CD14-positive monocyte (primary cell): ENCODE results near the gene HHIPL1. TPM values are rescaled to one million over a fixed set of nuclear protein-coding genes. Genes with fewer than 3 reads are reported as not detected.

Source experiments
- DNase-seq, 3 donors: peaks; one replicate each; pipeline ENCODE4 v3.0.0-alpha.2; 2011 to 2022
- H2AFZ ChIP-seq: 2 replicates; pipeline ENCODE4 v1.6.0; 2012; ENCODE audit warnings: mild to moderate bottlenecking, low read depth, low read length, inconsistent platforms; ENCODE audit not compliant: insufficient read depth, poor library complexity, severe bottlenecking
- H3K27ac ChIP-seq, 2 donors: 1 replicate in 1 of 2; 2 replicates in 1 of 2; pipeline ENCODE4 v1.5.1; 2012 to 2013; ENCODE audit warnings: low read length in 2 of 2, control low read depth in 1 of 2, inconsistent platforms in 1 of 2, low read depth in 1 of 2, mild to moderate bottlenecking in 1 of 2
- H3K27me3 ChIP-seq, 2 donors: one replicate each; pipeline versions ENCODE4 v1.6.0 to v1.6.1; 2011 to 2013; ENCODE audit warnings: low read length in 2 of 2; ENCODE audit not compliant: control insufficient read depth in 2 of 2, insufficient read depth in 2 of 2
- H3K36me3 ChIP-seq, 2 donors: replicated peaks in 1 of 2; 1 replicate in 1 of 2; 2 replicates in 1 of 2; pipeline versions ENCODE4 v1.5.1 to v1.6.1; 2012 to 2013; ENCODE audit warnings: low read length in 2 of 2, control low read depth in 1 of 2, inconsistent platforms in 1 of 2, mild to moderate bottlenecking in 1 of 2; ENCODE audit not compliant: insufficient read depth in 2 of 2, control insufficient read depth in 1 of 2
- H3K4me1 ChIP-seq, 2 donors: 1 replicate in 1 of 2; 2 replicates in 1 of 2; pipeline versions ENCODE4 v1.5.1 to v1.6.1; 2012 to 2013; ENCODE audit warnings: low read length in 2 of 2, control low read depth in 1 of 2, inconsistent platforms in 1 of 2, mild to moderate bottlenecking in 1 of 2, moderate library complexity in 1 of 2; ENCODE audit not compliant: insufficient read depth in 2 of 2, control insufficient read depth in 1 of 2
- H3K4me2 ChIP-seq: replicated peaks from 2 replicates; pipeline ENCODE3; 2012; ENCODE audit warnings: low read length, moderate library complexity, mild to moderate bottlenecking; ENCODE audit not compliant: poor library complexity, severe bottlenecking; ENCODE audit errors: extremely low read depth
- H3K4me3 ChIP-seq, 3 experiments: fragments of 200-600 bp in 1 of 3; sonication (generic) in 1 of 3; replicated peaks in 1 of 3; 1 replicate in 2 of 3; 2 replicates in 1 of 3; pipeline ENCODE4 v1.5.1; 2011 to 2013; ENCODE audit warnings: low read length in 3 of 3, mild to moderate bottlenecking in 3 of 3, control low read depth in 2 of 3, low read depth in 2 of 3, inconsistent platforms in 1 of 3, moderate library complexity in 1 of 3
- H3K79me2 ChIP-seq: 2 replicates; pipeline ENCODE4 v1.6.0; 2012; ENCODE audit warnings: mild to moderate bottlenecking, control low read depth, inconsistent platforms, low read length, moderate library complexity; ENCODE audit not compliant: insufficient read depth
- H3K9ac ChIP-seq: 2 replicates; pipeline ENCODE4 v1.6.0; 2017; ENCODE audit warnings: low read length, mild to moderate bottlenecking; ENCODE audit not compliant: insufficient read depth, poor library complexity, severe bottlenecking
- H3K9me3 ChIP-seq, 2 donors: replicated peaks in 1 of 2; 1 replicate in 1 of 2; 2 replicates in 1 of 2; pipeline versions ENCODE4 v1.5.1 to v1.6.1; 2012 to 2013; ENCODE audit warnings: low read length in 2 of 2, control low read depth in 1 of 2; ENCODE audit not compliant: control insufficient read depth in 1 of 2, insufficient read depth in 1 of 2
- H4K20me1 ChIP-seq: 2 replicates; pipeline ENCODE4 v1.6.0; 2012; ENCODE audit warnings: mild to moderate bottlenecking, low read length, control low read depth, moderate library complexity; ENCODE audit not compliant: insufficient read depth
- H3K27ac Mint-ChIP-seq, 7 donors: one replicate each; pipeline ENCODE4 v1.8.0; 2020; ENCODE audit warnings: mild to moderate bottlenecking in 7 of 7, mixed read lengths in 7 of 7, moderate library complexity in 6 of 7, inconsistent platforms in 2 of 7
- H3K27me3 Mint-ChIP-seq, 3 donors: one replicate each; pipeline ENCODE4 v1.8.0; 2021 to 2022; ENCODE audit warnings: low read depth in 3 of 3, mild to moderate bottlenecking in 3 of 3, mixed read lengths in 3 of 3, moderate library complexity in 3 of 3, inconsistent platforms in 1 of 3
- H3K36me3 Mint-ChIP-seq, 2 donors: one replicate each; pipeline ENCODE4 v1.8.0; 2020; ENCODE audit warnings: mixed read lengths in 2 of 2, inconsistent platforms in 1 of 2, mild to moderate bottlenecking in 1 of 2
- H3K4me1 Mint-ChIP-seq: one replicate; pipeline ENCODE4 v1.8.0; 2020; ENCODE audit warnings: mild to moderate bottlenecking, mixed read lengths
- H3K4me3 Mint-ChIP-seq, 2 donors: one replicate each; pipeline ENCODE4 v1.8.0; 2020; ENCODE audit warnings: mild to moderate bottlenecking in 2 of 2, mixed read lengths in 2 of 2, moderate library complexity in 1 of 2
- H3K9me3 Mint-ChIP-seq, 7 donors: one replicate each; pipeline ENCODE4 v1.8.0; 2020 to 2022; ENCODE audit warnings: mixed read lengths in 7 of 7, mild to moderate bottlenecking in 6 of 7, moderate library complexity in 6 of 7, inconsistent platforms in 2 of 7
- WGBS: methylation state at CpG from one replicate; pipeline ENCODE4 v1.1.5; 2013; ENCODE audit warnings: missing lambda C conversion rate; ENCODE audit not compliant: insufficient coverage; 5-methylcytosine and 5-hydroxymethylcytosine counted together
- intact Hi-C, 2 donors: fragments of 100-400 bp; cut with micrococcal nuclease; formaldehyde crosslinking; loops; one replicate each; pipeline versions ENCODE4 v1.15.0 to v1.15.1; 2023
- polyA plus RNA-seq, 3 donors: library from polyadenylated mRNA; depleted of rRNA in 1 of 3; unstranded in 2 of 3; stranded (reverse) in 1 of 3; fragments of 300-500 nt in 2 of 3; fragments of >200 nt in 1 of 3; fragmentation: Illumina TruSeq in 2 of 3; gene quantifications; 1 replicate in 2 of 3; 2 replicates in 1 of 3; pipeline ENCODE4 v1.2.3, GENCODE V29; 2012 to 2021
- TF ChIP-seq, protein P1 (sequence below): fragments of 200-600 bp; IDR thresholded peaks from one replicate; pipeline ENCODE4 v1.8.0; 2022; ENCODE audit warnings: antibody characterized with exemption, mild to moderate bottlenecking

HHIPL1 gene
- polyA plus RNA-seq, 3 donors: 0.09 TPM; not detected in 2

DNA sequence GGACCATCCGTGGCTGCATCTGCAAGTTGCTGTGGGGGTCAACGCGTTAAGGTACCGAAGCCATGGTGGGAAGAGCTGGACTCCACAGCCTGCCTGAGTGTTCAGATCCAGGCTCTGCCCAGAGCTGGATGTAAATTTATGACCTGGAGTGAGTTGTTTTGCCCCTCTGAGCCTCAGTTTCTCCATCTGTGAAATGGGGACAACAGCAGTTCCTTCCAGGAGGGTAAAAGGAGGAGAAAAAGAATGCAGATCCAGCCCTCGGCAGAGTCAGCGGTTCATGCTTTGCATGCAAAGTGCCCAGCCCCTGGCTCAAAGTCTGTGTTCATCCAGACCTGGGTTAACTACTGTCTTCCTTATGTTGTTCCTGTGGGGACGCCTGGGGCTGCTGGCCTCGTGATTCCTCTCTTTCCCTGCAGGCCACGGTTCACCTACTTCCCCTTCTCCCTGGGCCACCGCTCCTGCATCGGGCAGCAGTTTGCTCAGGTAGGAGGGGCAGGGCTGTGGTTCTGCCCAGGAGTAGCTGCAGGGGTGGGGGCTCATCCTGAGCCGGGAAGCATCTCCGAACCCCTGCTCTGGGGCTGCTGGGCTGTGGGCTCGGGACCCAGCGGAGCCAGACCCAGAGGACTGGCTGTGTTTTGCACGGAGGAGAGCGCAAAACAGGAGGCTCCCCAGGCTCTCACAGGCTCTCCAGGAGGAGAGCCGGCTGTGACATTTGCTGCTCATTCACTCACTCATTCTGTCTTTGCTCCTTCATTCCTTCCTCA is 81.0 kb downstream of the HHIPL1 start:
- peaks cover 0 to 2% (median 0%) of the 10 kb centered on the region in 7 donors for H3K9me3 Mint-ChIP-seq
- TF ChIP-seq, protein P1, sequence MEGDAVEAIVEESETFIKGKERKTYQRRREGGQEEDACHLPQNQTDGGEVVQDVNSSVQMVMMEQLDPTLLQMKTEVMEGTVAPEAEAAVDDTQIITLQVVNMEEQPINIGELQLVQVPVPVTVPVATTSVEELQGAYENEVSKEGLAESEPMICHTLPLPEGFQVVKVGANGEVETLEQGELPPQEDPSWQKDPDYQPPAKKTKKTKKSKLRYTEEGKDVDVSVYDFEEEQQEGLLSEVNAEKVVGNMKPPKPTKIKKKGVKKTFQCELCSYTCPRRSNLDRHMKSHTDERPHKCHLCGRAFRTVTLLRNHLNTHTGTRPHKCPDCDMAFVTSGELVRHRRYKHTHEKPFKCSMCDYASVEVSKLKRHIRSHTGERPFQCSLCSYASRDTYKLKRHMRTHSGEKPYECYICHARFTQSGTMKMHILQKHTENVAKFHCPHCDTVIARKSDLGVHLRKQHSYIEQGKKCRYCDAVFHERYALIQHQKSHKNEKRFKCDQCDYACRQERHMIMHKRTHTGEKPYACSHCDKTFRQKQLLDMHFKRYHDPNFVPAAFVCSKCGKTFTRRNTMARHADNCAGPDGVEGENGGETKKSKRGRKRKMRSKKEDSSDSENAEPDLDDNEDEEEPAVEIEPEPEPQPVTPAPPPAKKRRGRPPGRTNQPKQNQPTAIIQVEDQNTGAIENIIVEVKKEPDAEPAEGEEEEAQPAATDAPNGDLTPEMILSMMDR: no peak
- 58% methylated on average over 10 of the region's 18 CpGs for WGBS
- peaks cover 12 to 40% (median 22%) of the 10 kb centered on the region in 3 donors for H3K27me3 Mint-ChIP-seq
- no peaks in the 10 kb centered on the region for H3K9me3 ChIP-seq
- H3K36me3 ChIP-seq: no peaks in the 10 kb centered on the region
- H3K4me1 ChIP-seq: no peaks in the 10 kb centered on the region
- no peak for DNase-seq
- no peak overlapping the region for H3K4me3 Mint-ChIP-seq
- no peak overlapping the region for H3K4me2 ChIP-seq
- H3K36me3 Mint-ChIP-seq: no peaks in the 10 kb centered on the region
- no peaks in the 10 kb centered on the region for H4K20me1 ChIP-seq
- H3K27ac ChIP-seq: no peak overlapping the region
- no peaks in the 10 kb centered on the region for H3K79me2 ChIP-seq
- H3K9ac ChIP-seq: no peak overlapping the region
- H3K27me3 ChIP-seq: peaks cover 0 to 5% of the 10 kb centered on the region in 2 donors
- no peaks in the 10 kb centered on the region for H3K4me1 Mint-ChIP-seq
- intact Hi-C loops: no loop called here
- no peak overlapping the region for H3K4me3 ChIP-seq
- H2AFZ ChIP-seq: no peak overlapping the region
- H3K27ac Mint-ChIP-seq: no peak overlapping the region

DNA sequence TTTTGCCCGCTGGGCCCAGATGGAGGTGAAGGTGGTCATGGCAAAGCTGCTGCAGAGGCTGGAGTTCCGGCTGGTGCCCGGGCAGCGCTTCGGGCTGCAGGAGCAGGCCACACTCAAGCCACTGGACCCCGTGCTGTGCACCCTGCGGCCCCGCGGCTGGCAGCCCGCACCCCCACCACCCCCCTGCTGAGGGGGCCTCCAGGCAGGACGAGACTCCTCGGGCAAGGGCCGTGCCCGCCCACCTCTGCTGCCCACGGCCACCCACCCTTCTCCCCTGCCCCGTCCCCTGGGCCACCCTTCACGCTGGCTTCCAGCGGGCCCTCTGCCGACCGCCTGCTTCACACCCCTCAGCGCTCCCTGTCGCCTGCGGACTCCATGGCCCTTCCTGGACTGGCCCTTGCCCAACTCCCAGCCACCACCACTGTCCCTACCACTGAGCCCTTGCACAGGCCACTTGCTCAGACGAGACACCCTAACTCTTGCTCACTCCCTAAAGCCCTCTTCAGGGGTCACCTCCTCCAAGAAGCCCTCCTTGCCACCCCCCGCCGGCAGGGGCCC is 81.7 kb downstream of the HHIPL1 start:
- no peak overlapping the region for H2AFZ ChIP-seq
- intact Hi-C loops: no loop called here
- peaks cover 0 to 2% (median 0%) of the 10 kb centered on the region in 7 donors for H3K9me3 Mint-ChIP-seq
- H3K36me3 ChIP-seq: no peaks in the 10 kb centered on the region
- 83% methylated on average over 25 of the region's 26 CpGs for WGBS
- H3K27me3 ChIP-seq: peaks cover 0 to 6% of the 10 kb centered on the region in 2 donors
- H4K20me1 ChIP-seq: no peaks in the 10 kb centered on the region
- no peaks in the 10 kb centered on the region for H3K4me1 Mint-ChIP-seq
- TF ChIP-seq, protein P1: no peak
- H3K27ac ChIP-seq: no peak overlapping the region
- H3K4me3 ChIP-seq: no peak overlapping the region
- no peaks in the 10 kb centered on the region for H3K4me1 ChIP-seq
- H3K79me2 ChIP-seq: no peaks in the 10 kb centered on the region
- no peak overlapping the region for H3K9ac ChIP-seq
- peak overlapping the region in 1 of 2 donors; percentile 63 for H3K4me3 Mint-ChIP-seq
- H3K36me3 Mint-ChIP-seq: no peaks in the 10 kb centered on the region
- H3K9me3 ChIP-seq: no peaks in the 10 kb centered on the region
- H3K4me2 ChIP-seq: no peak overlapping the region
- peaks cover 12 to 45% (median 24%) of the 10 kb centered on the region in 3 donors for H3K27me3 Mint-ChIP-seq
- no peak overlapping the region for H3K27ac Mint-ChIP-seq
- no peak for DNase-seq
